Measurements from ENCODE around the gene ZNF615.

GRCh38 chr19:51948975-51949374, 59.0 kb downstream of the ZNF615 start:
- TF ChIP-seq POLR2A (IDR thresholded peaks at IDR 0.05; ENCODE audit: low read depth, low read length) = no peak
- TF ChIP-seq CTCF (conservative IDR thresholded peaks at IDR 0.05; ENCODE audit: low read depth, low read length) = no peak
- no peak for TF ChIP-seq RAD21 (IDR thresholded peaks at IDR 0.05; ENCODE audit: low read length)
- no peak for TF ChIP-seq USF2 (IDR thresholded peaks at IDR 0.05; ENCODE audit: low read depth, low read length)
- TF ChIP-seq MXI1 (IDR thresholded peaks at IDR 0.05; ENCODE audit: borderline replicate concordance, low read depth, low read length) = no peak
- TF ChIP-seq SMC3 (IDR thresholded peaks at IDR 0.05; ENCODE audit: low read depth, low read length) = no peak
- no peak for TF ChIP-seq CHD1 (IDR thresholded peaks at IDR 0.05; ENCODE audit: low read depth, low read length)
- no peak for TF ChIP-seq CEBPB (IDR thresholded peaks at IDR 0.05; ENCODE audit: low read depth, low read length)
- no peak for TF ChIP-seq BHLHE40 (IDR thresholded peaks at IDR 0.05; ENCODE audit: low read depth, low read length)
- no peak for TF ChIP-seq ELK1 (IDR thresholded peaks at IDR 0.05; ENCODE audit: borderline replicate concordance, low read depth, low read length)

Data from IMR-90 (cell line).